Neural cell (in vitro differentiated cells): ENCODE data around the gene PBX3. TPM values are rescaled to one million over a fixed set of nuclear protein-coding genes. Genes with fewer than 3 reads are reported as not detected.

ENCODE experiments used
- H2AFZ ChIP-seq: fragments of 200-600, 300-800 bp; sonication (generic), shearing (Covaris generic); 2 replicates; pipeline ENCODE4 v1.6.0; 2014; ENCODE audit warnings: low read depth, mild to moderate bottlenecking, antibody characterized with exemption, low read length, moderate library complexity
- H3F3A ChIP-seq: fragments of 200-600 bp; shearing (Covaris generic); 2 replicates; pipeline ENCODE4 v1.6.1; 2016; ENCODE audit warnings: mild to moderate bottlenecking, moderate library complexity, mixed read lengths, antibody characterized with exemption, low read length; ENCODE audit not compliant: insufficient read depth, poor library complexity, severe bottlenecking
- H3K27ac ChIP-seq: fragments of 200-600, 300-800 bp; sonication (generic), shearing (Covaris generic); 2 replicates; pipeline ENCODE4 v1.5.1; 2014; ENCODE audit warnings: mild to moderate bottlenecking, low read length, moderate library complexity
- H3K27me3 ChIP-seq: fragments of 300-800, 200-600 bp; sonication (generic), shearing (Covaris generic); 2 replicates; pipeline ENCODE4 v1.6.0; 2014; ENCODE audit warnings: mild to moderate bottlenecking, low read depth, low read length, moderate library complexity; ENCODE audit not compliant: insufficient read depth
- H3K36me3 ChIP-seq: fragments of 300-800, 200-600 bp; sonication (generic), shearing (Covaris generic); 2 replicates; pipeline ENCODE4 v1.5.1; 2014; ENCODE audit warnings: mild to moderate bottlenecking, antibody characterized with exemption, low read length, moderate library complexity; ENCODE audit not compliant: insufficient read depth
- H3K4me2 ChIP-seq: fragments of 300-800, 200-600 bp; sonication (generic), shearing (Covaris generic); 2 replicates; pipeline ENCODE4 v1.6.0; 2014; ENCODE audit warnings: mild to moderate bottlenecking, low read length
- H3K4me3 ChIP-seq: fragments of 300-800, 200-600 bp; sonication (generic), shearing (Covaris generic); 2 replicates; pipeline ENCODE4 v1.5.1; 2014; ENCODE audit warnings: mild to moderate bottlenecking, low read length, moderate library complexity
- H3K79me2 ChIP-seq: fragments of 200-600 bp; shearing (Covaris generic); replicated peaks from 2 replicates; pipeline ENCODE4 v1.6.0; 2014; ENCODE audit warnings: mild to moderate bottlenecking, low read length, moderate library complexity; ENCODE audit not compliant: insufficient read depth
- H3K9ac ChIP-seq: fragments of 300-800, 200-600 bp; sonication (generic), shearing (Covaris generic); 2 replicates; pipeline ENCODE4 v1.6.1; 2016; ENCODE audit warnings: mild to moderate bottlenecking, low read length, mixed read lengths
- H3K9me2 ChIP-seq: fragments of 200-600 bp; shearing (Covaris generic); 2 replicates; pipeline ENCODE4 v1.6.1; 2016; ENCODE audit warnings: mild to moderate bottlenecking, low read length, mixed read lengths; ENCODE audit not compliant: insufficient read depth
- H3K9me3 ChIP-seq: fragments of 200-600, 300-800 bp; sonication (generic), shearing (Covaris generic); 2 replicates; pipeline ENCODE4 v1.6.1; 2016; ENCODE audit warnings: mild to moderate bottlenecking, mixed run types, low read length, moderate library complexity, mixed read lengths
- H4K20me1 ChIP-seq: fragments of 200-600 bp; shearing (Covaris generic); 2 replicates; pipeline ENCODE4 v1.6.1; 2016; ENCODE audit warnings: mild to moderate bottlenecking, mixed run types; ENCODE audit not compliant: insufficient read depth
- CTCF ChIP-seq: fragments of 450-650 bp; IDR thresholded peaks from 2 replicates; pipeline ENCODE4 v1.5.1; 2014; ENCODE audit warnings: antibody characterized with exemption, mild to moderate bottlenecking, moderate library complexity; ENCODE audit not compliant: poor library complexity, severe bottlenecking
- EP300 ChIP-seq: fragments of 450-650 bp; conservative IDR thresholded peaks from 2 replicates; pipeline ENCODE4 v1.6.1; 2014; ENCODE audit warnings: antibody characterized with exemption, mild to moderate bottlenecking, moderate library complexity; ENCODE audit not compliant: poor library complexity, severe bottlenecking
- EZH2 ChIP-seq: fragments of 200-600, 300-800 bp; shearing (Covaris generic), sonication (generic); IDR thresholded peaks from 2 replicates; pipeline ENCODE4 v1.6.1; 2014; ENCODE audit warnings: antibody characterized with exemption, low read length, borderline replicate concordance, mild to moderate bottlenecking; ENCODE audit not compliant: insufficient read depth, poor library complexity, severe bottlenecking
- MXI1 ChIP-seq: fragments of 450-650 bp; conservative IDR thresholded peaks from 2 replicates; pipeline ENCODE4 v1.6.1; 2014; ENCODE audit warnings: antibody characterized with exemption, mild to moderate bottlenecking; ENCODE audit not compliant: poor library complexity, severe bottlenecking
- POLR2AphosphoS5 ChIP-seq: IDR thresholded peaks from 2 replicates; pipeline ENCODE4 v1.6.1; 2012
- RAD21 ChIP-seq: fragments of 450-650 bp; conservative IDR thresholded peaks from 2 replicates; pipeline ENCODE4 v1.6.1; 2014; ENCODE audit warnings: antibody characterized with exemption, mild to moderate bottlenecking, moderate library complexity
- SMC3 ChIP-seq: fragments of 450-650 bp; conservative IDR thresholded peaks from 2 replicates; pipeline ENCODE4 v1.6.1; 2014; ENCODE audit warnings: antibody characterized with exemption, mild to moderate bottlenecking, moderate library complexity; ENCODE audit not compliant: poor library complexity
- TAF1 ChIP-seq: IDR thresholded peaks from 2 replicates; pipeline ENCODE4 v1.6.1; 2012; ENCODE audit warnings: low read depth
- polyA plus RNA-seq: library from polyadenylated mRNA; depleted of rRNA; stranded (reverse); fragments of >200 nt; gene quantifications from 2 replicates; pipeline ENCODE4 v1.2.3, GENCODE V29; 2014
- TF ChIP-seq, protein P1 (sequence below): IDR thresholded peaks from 2 replicates; pipeline ENCODE4 v1.6.1; 2012; ENCODE audit warnings: borderline replicate concordance

The PBX3 gene
- polyA plus RNA-seq, 1 donor from 2014 or later = 398 TPM

DNA sequence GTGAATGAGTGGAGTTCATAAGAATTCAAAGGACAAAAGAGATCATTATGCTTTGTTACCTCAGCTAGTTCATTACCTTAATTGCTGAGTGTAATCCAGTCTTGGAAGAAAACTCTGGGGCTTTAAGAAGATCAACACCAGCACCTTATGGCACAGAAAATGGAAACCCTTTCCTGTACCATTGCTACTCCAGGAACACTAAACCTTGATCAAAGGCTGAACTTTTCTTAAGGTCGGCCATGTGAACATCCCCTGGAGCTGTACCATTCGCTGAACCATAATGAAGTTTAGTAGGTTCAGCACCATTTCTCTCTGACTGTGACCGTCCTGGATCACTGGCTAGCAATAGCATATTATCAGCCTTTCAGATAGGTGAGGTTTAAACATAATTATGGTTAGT is 97.4 kb downstream of the PBX3 start:
- peaks cover 99% of the 10 kb centered on the region for H3K79me2 ChIP-seq
- H3K36me3 ChIP-seq = no peaks in the 10 kb centered on the region
- H3K4me3 ChIP-seq = peak overlapping the region; percentile 21
- no peaks in the 10 kb centered on the region for H3K27me3 ChIP-seq
- H3K4me2 ChIP-seq = peak overlapping the region; percentile 37
- H4K20me1 ChIP-seq = peaks cover 9% of the 10 kb centered on the region
- peak overlapping the region; percentile 67 for H3K27ac ChIP-seq
- H3K9me3 ChIP-seq = no peaks in the 10 kb centered on the region
- peaks cover 24% of the 10 kb centered on the region for H3F3A ChIP-seq
- no peak overlapping the region for H2AFZ ChIP-seq
- TF ChIP-seq EZH2 (no peak), CTCF (no peak), EP300 (no peak)
- no peaks in the 10 kb centered on the region for H3K9me2 ChIP-seq
- H3K9ac ChIP-seq = no peak overlapping the region

- TF ChIP-seq EP300 (no peak), TAF1 (no peak), POLR2AphosphoS5 (peak; percentile 28), EZH2 (no peak)
- H3K9me3 ChIP-seq = no peaks in the 10 kb centered on the region
- peaks cover 9% of the 10 kb centered on the region for H4K20me1 ChIP-seq
- H2AFZ ChIP-seq = no peak overlapping the region
- peaks cover 24% of the 10 kb centered on the region for H3F3A ChIP-seq
- H3K79me2 ChIP-seq = peaks cover 99% of the 10 kb centered on the region
- H3K4me2 ChIP-seq = peak overlapping the region; percentile 37
- H3K9me2 ChIP-seq = no peaks in the 10 kb centered on the region
- H3K36me3 ChIP-seq = no peaks in the 10 kb centered on the region
- H3K9ac ChIP-seq = no peak overlapping the region
- H3K27ac ChIP-seq = peak overlapping the region; percentile 67
- H3K4me3 ChIP-seq = peak overlapping the region; percentile 21
- H3K27me3 ChIP-seq = no peaks in the 10 kb centered on the region
These were observed 98.2 kb downstream of the PBX3 start for GRCh38 chr9:125845271-125845808.

DNA sequence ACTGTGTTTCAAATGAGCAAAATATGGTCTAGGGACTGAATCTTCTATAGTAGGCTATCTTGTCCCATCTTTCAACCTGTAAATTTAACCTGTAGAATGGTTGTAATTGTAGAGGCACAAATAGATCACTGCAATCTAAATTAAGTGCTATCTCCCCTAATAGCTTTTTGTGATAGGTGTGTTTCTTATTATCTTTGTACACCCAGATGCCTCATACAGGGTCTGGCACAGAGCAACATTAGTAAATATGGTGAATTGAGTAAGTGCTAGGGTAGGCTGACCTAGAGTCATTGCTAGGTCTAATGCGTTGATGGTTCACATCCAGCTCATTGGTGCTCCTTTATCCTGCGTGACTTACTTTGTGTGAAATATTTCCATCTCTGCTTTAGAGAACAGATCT is 100.6 kb downstream of the PBX3 start:
- Histone ChIP-seq H2AFZ (no peak overlapping the region), H3K9ac (no peak overlapping the region), H3F3A (peaks cover 24% of the 10 kb centered on the region), H3K4me3 (no peak overlapping the region), H3K4me2 (no peak overlapping the region), H3K9me3 (no peaks in the 10 kb centered on the region), H3K79me2 (peaks cover 99% of the 10 kb centered on the region), H3K9me2 (no peaks in the 10 kb centered on the region), H3K27me3 (no peaks in the 10 kb centered on the region), H3K27ac (no peak overlapping the region), H4K20me1 (peaks cover 4% of the 10 kb centered on the region), H3K36me3 (no peaks in the 10 kb centered on the region)
- TF ChIP-seq MXI1 (no peak), RAD21 (no peak), POLR2AphosphoS5 (no peak), TAF1 (no peak), CTCF (no peak), EP300 (no peak), SMC3 (no peak), EZH2 (no peak)
- TF ChIP-seq, protein P1, sequence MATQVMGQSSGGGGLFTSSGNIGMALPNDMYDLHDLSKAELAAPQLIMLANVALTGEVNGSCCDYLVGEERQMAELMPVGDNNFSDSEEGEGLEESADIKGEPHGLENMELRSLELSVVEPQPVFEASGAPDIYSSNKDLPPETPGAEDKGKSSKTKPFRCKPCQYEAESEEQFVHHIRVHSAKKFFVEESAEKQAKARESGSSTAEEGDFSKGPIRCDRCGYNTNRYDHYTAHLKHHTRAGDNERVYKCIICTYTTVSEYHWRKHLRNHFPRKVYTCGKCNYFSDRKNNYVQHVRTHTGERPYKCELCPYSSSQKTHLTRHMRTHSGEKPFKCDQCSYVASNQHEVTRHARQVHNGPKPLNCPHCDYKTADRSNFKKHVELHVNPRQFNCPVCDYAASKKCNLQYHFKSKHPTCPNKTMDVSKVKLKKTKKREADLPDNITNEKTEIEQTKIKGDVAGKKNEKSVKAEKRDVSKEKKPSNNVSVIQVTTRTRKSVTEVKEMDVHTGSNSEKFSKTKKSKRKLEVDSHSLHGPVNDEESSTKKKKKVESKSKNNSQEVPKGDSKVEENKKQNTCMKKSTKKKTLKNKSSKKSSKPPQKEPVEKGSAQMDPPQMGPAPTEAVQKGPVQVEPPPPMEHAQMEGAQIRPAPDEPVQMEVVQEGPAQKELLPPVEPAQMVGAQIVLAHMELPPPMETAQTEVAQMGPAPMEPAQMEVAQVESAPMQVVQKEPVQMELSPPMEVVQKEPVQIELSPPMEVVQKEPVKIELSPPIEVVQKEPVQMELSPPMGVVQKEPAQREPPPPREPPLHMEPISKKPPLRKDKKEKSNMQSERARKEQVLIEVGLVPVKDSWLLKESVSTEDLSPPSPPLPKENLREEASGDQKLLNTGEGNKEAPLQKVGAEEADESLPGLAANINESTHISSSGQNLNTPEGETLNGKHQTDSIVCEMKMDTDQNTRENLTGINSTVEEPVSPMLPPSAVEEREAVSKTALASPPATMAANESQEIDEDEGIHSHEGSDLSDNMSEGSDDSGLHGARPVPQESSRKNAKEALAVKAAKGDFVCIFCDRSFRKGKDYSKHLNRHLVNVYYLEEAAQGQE = no peak
